GM18505 (cell line): ENCODE results near the gene EMP2.

Experiments
- ATAC-seq: cut with Tn5 transposase; IDR thresholded peaks from one replicate; pipeline ENCODE4 v1.9.1; 2021; ENCODE audit not compliant: unreplicated experiment
- POLR2A ChIP-seq: IDR thresholded peaks from 4 replicates; pipeline ENCODE4 v1.6.1; 2011; ENCODE audit warnings: borderline replicate concordance; ENCODE audit not compliant: insufficient read depth, insufficient read length; ENCODE audit errors: extremely low read depth

EMP2 gene

GRCh38 chr16:10616419-10616755 lies 36.0 kb upstream of the EMP2 start:
- no peak for ATAC-seq
- no peak for TF ChIP-seq POLR2A

GRCh38 chr16:10614685-10615084 lies 34.3 kb upstream of the EMP2 start:
- TF ChIP-seq POLR2A: no peak
- no peak for ATAC-seq

GRCh38 chr16:10613785-10614485 lies 33.5 kb upstream of the EMP2 start:
- TF ChIP-seq POLR2A: no peak
- no peak for ATAC-seq

- no peak for TF ChIP-seq POLR2A
- ATAC-seq: no peak
These were observed 32.3 kb upstream of the EMP2 start for GRCh38 chr16:10612649-10613179.

GRCh38 chr16:10611825-10612342 lies 31.5 kb upstream of the EMP2 start:
- no peak for TF ChIP-seq POLR2A
- ATAC-seq: no peak

- no peak for TF ChIP-seq POLR2A
- ATAC-seq: no peak
These were observed 30.2 kb upstream of the EMP2 start for GRCh38 chr16:10610499-10611184.

GRCh38 chr16:10609402-10609774 lies 29.0 kb upstream of the EMP2 start:
- no peak for ATAC-seq
- TF ChIP-seq POLR2A: no peak

GRCh38 chr16:10608687-10609401 lies 28.4 kb upstream of the EMP2 start:
- no peak for ATAC-seq
- TF ChIP-seq POLR2A: no peak

- TF ChIP-seq POLR2A: no peak
- ATAC-seq: no peak
These were observed 26.8 kb upstream of the EMP2 start for GRCh38 chr16:10607157-10607556.

- TF ChIP-seq POLR2A: no peak
- ATAC-seq: no peak
These were observed 26.2 kb upstream of the EMP2 start for GRCh38 chr16:10606607-10607006.

- no peak for ATAC-seq
- TF ChIP-seq POLR2A: no peak
These were observed 25.2 kb upstream of the EMP2 start for GRCh38 chr16:10605636-10606035.

- TF ChIP-seq POLR2A: no peak
These were observed 21.3 kb upstream of the EMP2 start for GRCh38 chr16:10601444-10602408.

More at GRCh38 chr16:10601444-10602408, 21.3 kb upstream of the EMP2 start:
- ATAC-seq: no peak
